Loucy (cell line): ENCODE results near the gene MOB3B.

ENCODE experiments used
- EZH2phosphoT487 ChIP-seq: fragments of 200-600 bp; IDR thresholded peaks from 2 replicates; pipeline ENCODE4 v1.6.1; 2018; ENCODE audit warnings: antibody characterized with exemption, mild to moderate bottlenecking, moderate library complexity, borderline replicate concordance
- TF ChIP-seq, protein P1 (sequence below): fragments of 200-600 bp; sonication (generic); conservative IDR thresholded peaks from 2 replicates; pipeline ENCODE4 v1.5.1; 2014; ENCODE audit warnings: mild to moderate bottlenecking, antibody characterized with exemption, low read length

DNA sequence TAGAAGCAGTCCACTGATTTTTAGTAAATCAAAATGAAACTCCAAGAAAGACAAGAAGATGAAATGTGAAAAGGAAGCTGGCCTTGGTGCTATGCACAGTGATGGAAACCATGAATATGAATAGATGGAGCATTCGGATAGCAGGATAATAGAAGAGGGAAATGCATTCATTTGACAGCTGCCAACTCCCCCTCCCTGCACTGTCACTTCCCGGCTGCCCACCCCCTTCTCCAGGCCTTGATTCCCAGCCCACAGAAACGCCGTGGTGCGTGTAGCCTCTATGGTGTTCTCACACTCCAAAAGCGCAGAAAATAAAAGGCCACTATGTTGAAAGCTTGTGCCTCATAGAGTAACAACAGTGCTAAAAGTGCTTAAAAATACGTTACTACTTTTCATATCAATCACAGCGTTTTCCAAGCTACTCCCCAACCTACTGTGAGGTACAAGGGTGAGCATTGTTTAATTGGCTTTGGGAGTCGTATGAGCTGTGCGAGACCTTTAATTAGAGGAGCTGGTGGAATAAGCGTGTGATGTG is 31.7 kb downstream of the MOB3B start:
- TF ChIP-seq, protein P1, sequence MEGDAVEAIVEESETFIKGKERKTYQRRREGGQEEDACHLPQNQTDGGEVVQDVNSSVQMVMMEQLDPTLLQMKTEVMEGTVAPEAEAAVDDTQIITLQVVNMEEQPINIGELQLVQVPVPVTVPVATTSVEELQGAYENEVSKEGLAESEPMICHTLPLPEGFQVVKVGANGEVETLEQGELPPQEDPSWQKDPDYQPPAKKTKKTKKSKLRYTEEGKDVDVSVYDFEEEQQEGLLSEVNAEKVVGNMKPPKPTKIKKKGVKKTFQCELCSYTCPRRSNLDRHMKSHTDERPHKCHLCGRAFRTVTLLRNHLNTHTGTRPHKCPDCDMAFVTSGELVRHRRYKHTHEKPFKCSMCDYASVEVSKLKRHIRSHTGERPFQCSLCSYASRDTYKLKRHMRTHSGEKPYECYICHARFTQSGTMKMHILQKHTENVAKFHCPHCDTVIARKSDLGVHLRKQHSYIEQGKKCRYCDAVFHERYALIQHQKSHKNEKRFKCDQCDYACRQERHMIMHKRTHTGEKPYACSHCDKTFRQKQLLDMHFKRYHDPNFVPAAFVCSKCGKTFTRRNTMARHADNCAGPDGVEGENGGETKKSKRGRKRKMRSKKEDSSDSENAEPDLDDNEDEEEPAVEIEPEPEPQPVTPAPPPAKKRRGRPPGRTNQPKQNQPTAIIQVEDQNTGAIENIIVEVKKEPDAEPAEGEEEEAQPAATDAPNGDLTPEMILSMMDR = no peak
- no peak for TF ChIP-seq EZH2phosphoT487
